PFSK-1 (cell line): ENCODE data around the gene TFDP2.

Experiments used
- FOXP2 ChIP-seq: optimal IDR thresholded peaks from 2 replicates; pipeline ENCODE3; 2011; ENCODE audit warnings: borderline replicate concordance, control low read depth, inconsistent platforms; ENCODE audit not compliant: insufficient read depth; ENCODE audit errors: extremely low read length, extremely low read depth
- POLR2AphosphoS5 ChIP-seq: IDR thresholded peaks from 2 replicates; pipeline ENCODE4 v1.6.1; 2012; ENCODE audit warnings: low read depth, mild to moderate bottlenecking, control low read depth, low read length, moderate library complexity
- TF ChIP-seq, protein P1 (sequence below), 2 experiments: IDR thresholded peaks; 2 replicates each; pipeline versions ENCODE4 v1.6.1 to v1.8.0; 2011 to 2012; ENCODE audit warnings: low read depth in 2 of 2, low read length in 2 of 2, control low read depth in 1 of 2, inconsistent platforms in 1 of 2, mild to moderate bottlenecking in 1 of 2, moderate library complexity in 1 of 2; ENCODE audit not compliant: insufficient read depth in 1 of 2

DNA sequence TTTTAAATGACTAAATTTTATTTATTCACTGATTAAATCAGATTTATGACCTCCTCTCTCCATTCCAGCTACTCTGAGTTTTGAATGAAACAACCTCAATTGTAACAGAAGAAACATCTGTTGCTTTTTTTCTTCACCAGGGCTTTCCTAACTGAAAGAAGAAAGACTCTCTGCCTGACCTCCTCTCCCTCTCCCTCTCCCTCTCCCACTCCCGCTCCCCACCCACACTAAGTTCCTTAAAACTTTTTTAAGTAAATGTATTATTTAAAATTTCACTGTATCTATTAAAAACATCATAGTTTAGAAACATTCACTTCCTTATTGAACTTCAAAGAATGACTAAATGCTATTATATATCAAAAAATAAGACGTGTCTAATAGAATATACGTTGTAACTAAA is 122.0 kb downstream of the TFDP2 start:
- TF ChIP-seq POLR2AphosphoS5 (no peak), FOXP2 (no peak)
- TF ChIP-seq, protein P1, sequence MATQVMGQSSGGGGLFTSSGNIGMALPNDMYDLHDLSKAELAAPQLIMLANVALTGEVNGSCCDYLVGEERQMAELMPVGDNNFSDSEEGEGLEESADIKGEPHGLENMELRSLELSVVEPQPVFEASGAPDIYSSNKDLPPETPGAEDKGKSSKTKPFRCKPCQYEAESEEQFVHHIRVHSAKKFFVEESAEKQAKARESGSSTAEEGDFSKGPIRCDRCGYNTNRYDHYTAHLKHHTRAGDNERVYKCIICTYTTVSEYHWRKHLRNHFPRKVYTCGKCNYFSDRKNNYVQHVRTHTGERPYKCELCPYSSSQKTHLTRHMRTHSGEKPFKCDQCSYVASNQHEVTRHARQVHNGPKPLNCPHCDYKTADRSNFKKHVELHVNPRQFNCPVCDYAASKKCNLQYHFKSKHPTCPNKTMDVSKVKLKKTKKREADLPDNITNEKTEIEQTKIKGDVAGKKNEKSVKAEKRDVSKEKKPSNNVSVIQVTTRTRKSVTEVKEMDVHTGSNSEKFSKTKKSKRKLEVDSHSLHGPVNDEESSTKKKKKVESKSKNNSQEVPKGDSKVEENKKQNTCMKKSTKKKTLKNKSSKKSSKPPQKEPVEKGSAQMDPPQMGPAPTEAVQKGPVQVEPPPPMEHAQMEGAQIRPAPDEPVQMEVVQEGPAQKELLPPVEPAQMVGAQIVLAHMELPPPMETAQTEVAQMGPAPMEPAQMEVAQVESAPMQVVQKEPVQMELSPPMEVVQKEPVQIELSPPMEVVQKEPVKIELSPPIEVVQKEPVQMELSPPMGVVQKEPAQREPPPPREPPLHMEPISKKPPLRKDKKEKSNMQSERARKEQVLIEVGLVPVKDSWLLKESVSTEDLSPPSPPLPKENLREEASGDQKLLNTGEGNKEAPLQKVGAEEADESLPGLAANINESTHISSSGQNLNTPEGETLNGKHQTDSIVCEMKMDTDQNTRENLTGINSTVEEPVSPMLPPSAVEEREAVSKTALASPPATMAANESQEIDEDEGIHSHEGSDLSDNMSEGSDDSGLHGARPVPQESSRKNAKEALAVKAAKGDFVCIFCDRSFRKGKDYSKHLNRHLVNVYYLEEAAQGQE (IDR thresholded peaks at IDR 0.05; ENCODE audit: insufficient read depth in 1 of 2, low read depth in 2 of 2, low read length in 2 of 2) = no peak
